HG03432 (cell line): ENCODE data around the gene SLC44A1.

Experiments used
- ATAC-seq: cut with Tn5 transposase; IDR thresholded peaks from one replicate; pipeline ENCODE4 v1.9.1; 2021; ENCODE audit warnings: mild to moderate bottlenecking, moderate library complexity; ENCODE audit not compliant: unreplicated experiment

The SLC44A1 gene

DNA sequence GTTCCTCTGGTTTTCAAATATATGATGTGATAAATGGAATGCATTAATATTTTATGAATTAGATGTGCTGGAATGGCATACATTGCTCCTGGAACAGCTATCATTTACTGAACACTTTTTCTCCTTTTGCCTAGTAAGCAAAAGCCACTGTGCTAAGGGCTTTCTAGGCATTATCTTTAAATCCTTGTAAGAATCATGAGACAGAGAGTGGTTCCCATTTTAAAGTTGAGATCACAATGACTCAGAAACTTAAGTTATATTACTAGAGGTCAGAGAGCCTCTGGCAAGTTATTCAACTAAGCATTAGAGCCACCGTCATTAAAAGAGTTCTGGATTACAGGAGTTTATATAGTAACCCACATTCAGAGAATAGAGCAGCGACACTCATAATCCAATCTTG lies 176.7 kb downstream of the SLC44A1 start:
- ATAC-seq, result no peak

DNA sequence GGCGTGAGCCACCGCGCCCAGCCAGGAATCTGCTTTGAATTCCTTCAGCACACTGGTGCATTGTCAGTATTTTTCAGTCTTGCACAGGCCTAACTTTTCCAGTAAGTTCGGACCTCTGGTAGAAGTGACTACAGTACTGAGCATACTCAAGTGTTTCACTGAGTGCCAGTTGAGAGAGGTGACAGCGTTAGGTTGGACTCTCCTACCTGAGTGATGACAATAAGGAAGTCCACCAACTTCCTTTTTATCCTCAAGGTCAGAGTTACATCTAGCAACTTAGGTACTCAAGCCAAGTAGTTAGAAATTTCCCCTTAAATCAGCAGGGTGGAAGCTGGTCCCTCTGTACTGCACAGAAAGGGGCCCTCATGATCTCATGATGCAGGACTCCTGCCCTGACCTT lies 177.4 kb downstream of the SLC44A1 start:
- no peak for ATAC-seq

GRCh38 chr9:105425816-105426433 lies 181.5 kb downstream of the SLC44A1 start:
- peak; percentile 84 for ATAC-seq

DNA sequence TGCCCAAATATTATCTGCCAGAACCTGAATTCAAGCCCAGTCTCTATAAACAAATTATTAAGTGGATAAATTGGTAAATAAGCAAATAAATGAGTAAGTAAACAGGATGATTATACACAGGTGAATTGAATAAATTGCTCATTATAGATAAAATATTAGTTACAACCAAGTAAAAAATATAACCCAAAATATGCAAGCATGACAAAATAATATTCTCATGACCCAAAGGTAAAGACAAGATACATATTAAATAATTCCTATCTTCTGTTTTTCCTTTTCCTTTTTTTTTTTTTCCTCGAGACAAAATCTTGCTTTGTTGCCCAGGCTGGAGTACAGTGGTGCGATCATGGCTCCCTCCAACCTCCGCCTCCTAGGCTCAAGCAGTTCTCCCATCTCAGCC lies 182.2 kb downstream of the SLC44A1 start:
- ATAC-seq, result no peak

DNA sequence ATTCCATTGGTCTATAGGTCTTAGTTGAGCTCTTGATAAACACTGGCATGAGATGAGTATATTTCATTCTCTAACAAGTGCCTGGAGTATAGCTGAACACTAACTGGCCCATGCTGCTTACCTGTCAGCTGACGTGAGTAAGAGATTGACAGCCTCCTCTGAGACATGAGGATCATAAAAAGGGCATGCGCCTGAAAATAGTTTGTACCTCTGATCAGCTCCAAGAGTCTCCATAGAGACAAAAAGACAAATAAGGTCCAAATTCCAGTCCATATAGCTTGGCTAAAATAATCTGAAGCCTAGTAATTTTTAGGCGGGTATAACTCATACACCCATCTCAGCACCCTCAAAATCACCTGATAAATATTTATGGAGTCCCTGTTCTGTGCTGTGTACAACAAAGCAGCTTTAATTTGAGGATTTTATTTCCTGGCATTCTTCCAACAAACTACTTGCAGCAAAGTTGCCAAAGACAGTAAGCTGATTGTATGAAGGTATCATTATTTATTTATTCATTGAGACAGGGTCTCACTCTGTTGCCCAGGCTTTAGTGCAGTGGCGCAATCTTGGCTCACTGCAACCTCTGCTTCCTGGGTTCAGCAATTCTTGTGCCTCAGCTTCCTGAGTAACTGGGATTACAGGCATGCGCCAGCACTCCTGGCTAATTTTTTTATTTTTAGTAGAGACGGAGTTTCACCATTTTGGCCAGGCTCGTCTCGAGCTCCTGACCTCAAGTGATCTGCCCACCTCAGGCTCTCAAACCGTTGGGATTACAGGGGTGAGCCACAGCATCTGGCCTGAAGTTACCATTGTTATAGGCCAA lies 187.2 kb downstream of the SLC44A1 start:
- no peak for ATAC-seq

DNA sequence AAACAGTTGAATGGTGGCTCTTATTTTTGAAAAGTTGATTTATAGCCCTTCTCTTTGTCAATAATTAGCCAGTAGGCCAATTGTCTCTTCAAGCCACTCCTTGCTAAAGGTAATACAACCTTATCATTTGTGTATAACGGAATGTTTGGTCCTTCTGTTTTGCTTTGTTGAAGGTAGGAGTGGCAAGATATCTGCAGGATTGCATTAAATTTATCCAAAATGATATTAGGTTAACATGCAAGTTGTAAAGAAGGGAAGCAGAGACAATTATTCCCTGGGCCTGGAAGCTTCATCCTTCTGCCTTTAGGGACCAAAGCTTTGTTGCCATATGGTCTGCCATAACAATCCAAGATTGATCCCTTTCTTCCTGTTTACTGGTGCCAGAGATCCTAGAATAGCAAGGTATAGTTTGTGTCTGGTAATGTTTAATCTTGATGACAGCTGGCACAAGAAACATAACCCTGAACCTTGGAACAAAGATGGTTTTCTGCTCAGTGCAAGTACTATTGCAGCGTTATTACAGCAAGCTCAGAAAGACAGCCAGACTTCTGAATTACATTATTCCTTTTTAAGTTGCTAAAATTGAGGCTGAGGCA lies 187.9 kb downstream of the SLC44A1 start:
- ATAC-seq, result no peak

DNA sequence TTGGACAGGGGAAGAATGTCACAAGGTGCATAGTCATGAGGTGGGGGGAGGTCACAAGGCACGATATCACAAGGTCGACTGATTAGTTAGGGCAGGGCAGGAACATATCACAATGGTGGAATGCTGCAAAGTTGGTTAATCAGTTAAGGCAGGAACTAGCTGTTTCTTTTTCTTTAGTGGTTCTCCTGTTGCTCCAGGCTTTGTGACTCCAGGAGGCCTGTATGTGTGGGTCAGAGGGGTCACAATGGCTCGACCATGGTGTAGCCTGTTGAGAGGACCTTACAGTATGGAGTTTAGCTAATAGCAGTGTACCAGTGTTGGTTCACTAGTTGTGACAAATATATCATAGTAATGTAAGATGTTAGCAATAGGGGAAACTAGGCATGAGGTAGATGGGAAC lies 191.0 kb downstream of the SLC44A1 start:
- ATAC-seq, result no peak

DNA sequence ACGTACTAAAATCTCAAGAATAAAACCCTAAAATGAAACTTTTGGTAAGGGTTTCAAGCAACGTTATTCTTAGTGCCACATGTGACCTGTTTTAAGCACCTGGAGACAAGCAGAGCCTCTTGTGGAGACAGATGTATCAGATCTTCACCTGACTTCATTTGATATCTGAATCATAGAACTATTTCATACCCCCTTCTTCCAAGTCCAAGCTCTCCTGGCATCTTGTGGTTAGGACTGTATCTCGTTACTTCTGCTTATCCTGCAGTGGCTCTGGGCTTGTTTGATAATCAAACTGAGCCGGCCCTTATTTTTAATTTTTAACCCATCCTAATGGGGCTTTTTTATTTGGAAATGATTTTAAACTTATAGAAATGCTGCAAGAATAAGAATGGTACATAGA lies 192.3 kb downstream of the SLC44A1 start:
- no peak for ATAC-seq

DNA sequence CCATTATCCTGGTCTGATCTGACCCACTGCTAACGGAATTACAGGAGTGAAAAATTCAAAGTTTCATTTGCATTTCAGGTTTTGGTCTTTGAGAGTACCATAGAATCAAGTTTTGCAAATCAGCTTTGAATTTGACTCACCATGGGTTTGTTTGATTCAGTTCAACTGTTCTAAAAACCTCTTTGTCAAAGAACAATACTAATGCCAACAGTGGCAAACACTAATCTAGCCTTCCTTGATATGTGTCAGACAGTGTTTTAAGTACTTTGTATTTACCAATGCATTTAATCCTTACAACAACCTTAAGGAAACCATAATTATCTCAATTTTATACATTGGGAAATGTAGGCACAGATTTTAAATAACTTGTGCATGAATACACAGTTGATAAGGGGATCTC lies 193.3 kb downstream of the SLC44A1 start:
- no peak for ATAC-seq

DNA sequence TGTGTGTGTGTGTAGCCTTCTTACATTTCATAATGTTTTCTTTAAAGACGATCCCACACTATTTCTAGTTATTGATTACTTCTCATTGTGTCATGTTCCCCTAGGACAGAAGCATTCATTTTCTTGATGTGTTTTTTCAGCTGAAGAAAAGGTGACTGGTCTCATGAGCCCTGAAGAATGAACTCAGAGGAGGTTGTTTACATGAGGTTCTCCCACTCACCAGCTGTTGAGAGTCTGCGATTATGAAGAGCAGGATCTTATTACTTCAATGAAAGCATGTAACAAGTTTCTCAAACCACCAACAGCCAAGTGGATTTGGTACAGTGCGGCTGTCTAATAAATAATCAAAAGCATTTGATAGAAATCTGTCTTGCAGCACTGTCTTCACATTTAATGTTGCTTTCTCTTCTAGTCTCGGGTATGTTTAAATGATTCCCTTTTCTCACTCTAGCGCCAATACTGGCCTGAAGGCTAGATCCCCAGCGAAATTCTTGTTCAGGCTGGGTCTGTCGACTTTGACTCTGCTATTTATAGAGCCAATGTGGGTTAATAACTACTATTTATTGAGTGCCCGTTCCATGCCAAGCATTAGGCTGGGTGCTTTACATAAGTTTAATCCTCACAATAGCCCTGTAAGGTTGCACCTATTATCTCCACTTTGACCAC lies 193.8 kb downstream of the SLC44A1 start:
- ATAC-seq, result no peak

DNA sequence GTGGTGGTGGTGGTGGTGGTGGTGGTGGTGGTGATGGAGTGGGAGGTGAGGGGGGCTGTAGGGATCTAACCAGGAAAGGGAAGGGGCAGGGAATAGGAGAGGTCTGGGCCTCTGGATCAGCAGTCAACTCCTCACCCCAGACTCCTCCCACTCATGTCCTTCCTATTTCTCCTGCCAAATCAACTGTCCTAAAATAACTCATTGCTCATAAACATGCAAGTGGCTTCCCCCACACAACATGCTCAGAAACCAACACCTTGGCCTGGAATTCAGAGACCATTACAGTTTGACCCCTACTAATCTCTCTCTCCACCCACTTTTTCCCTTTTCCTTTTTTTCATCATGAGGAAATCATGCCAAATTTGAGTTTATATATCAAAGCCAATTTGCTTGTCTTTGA lies 195.0 kb downstream of the SLC44A1 start:
- no peak for ATAC-seq

GRCh38 chr9:105441616-105442160 lies 197.2 kb downstream of the SLC44A1 start:
- ATAC-seq, result no peak

DNA sequence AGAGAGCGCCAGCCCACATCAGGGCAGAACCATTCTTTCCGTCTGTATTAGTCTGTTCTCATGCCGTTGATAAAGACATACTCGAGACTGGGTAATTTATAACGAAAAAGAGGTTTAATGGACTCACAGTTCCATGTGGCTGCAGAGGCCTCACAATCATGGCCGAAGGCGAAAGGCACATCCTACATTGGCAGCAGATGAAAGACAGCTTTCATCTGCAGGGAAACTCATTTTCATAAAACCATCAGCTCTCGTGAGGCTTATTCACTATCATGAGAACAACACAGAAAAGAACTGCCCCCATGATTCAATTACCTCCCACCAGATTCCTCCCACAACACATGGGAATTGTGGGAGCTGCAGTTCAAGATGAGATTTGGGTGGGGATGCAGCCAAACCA lies 198.7 kb downstream of the SLC44A1 start:
- no peak for ATAC-seq

- no peak for ATAC-seq
Measured at GRCh38 chr9:105444130-105444529, 199.7 kb downstream of the SLC44A1 start.

GRCh38 chr9:105445203-105445881 lies 200.9 kb downstream of the SLC44A1 start:
- no peak for ATAC-seq

- ATAC-seq, result no peak
Measured at GRCh38 chr9:105447386-105447813, 202.9 kb downstream of the SLC44A1 start.

GRCh38 chr9:105447814-105448812 lies 203.7 kb downstream of the SLC44A1 start, which contains the start of gene FSD1L:
TSS of gene FSD1L (plus strand) at chr9:105448034. CDS start at chr9:105448221, 187 bp downstream.
- ATAC-seq, result peak; percentile 97

DNA sequence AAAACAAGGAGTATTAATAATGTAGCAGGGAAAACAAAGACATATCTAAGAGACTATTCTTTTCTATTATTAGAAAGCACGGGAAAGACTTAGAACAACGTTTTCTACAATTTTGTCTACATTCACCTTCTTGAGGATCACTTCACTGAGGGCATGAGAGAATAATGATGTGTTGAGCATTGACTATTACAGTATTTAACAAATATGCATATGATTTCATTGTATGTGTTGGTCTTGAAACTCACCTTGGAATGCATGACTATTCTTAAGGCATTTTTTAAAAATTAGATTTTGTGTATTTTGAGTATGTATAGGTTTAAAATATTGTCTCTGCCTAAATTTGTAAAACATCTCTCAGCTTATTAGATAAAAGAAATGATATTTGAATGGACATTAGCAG lies 204.6 kb downstream of the SLC44A1 start:
- no peak for ATAC-seq

GRCh38 chr9:105452185-105452584 lies 207.7 kb downstream of the SLC44A1 start:
- ATAC-seq, result no peak
